Measurements from ENCODE around the gene COBL. TPM values are rescaled to one million over a fixed set of nuclear protein-coding genes. Genes with fewer than 3 reads are reported as not detected.

Gene COBL
- total RNA-seq, 4 donors from 2014 or later: 5.9 to 21.3 (median 7.8) TPM

- intact Hi-C loops (cut with DNase I): no loop called here
- TF ChIP-seq CTCF (IDR thresholded peaks at IDR 0.05): no peak
- TF ChIP-seq POLR2A (IDR thresholded peaks at IDR 0.05): no peak
- WGBS, 2 donors: 87 to 96% methylated on average over 18 to 19 of the region's 19 CpGs
- no peaks in the 10 kb centered on the region for H3K27me3 ChIP-seq
- no peak overlapping the region for H3K4me3 ChIP-seq
- no peak for DNase-seq
- H3K27ac ChIP-seq: no peak overlapping the region
- H3K4me1 ChIP-seq: peaks cover 0 to 25% (median 6%) of the 10 kb centered on the region in 3 donors
- no peaks in the 10 kb centered on the region for H3K9me3 ChIP-seq
- no peaks in the 10 kb centered on the region for H3K36me3 ChIP-seq
These were observed 189.6 kb downstream of the COBL start for GRCh38 chr7:51126813-51127617.

- no peak for TF ChIP-seq CTCF (IDR thresholded peaks at IDR 0.05)
- 75 to 88% methylated on average over 5 of the region's 5 CpGs for whole genome bisulfite sequencing, 2 donors
- H3K4me1 ChIP-seq: peaks cover 0 to 30% (median 6%) of the 10 kb centered on the region in 3 donors
- H3K27me3 ChIP-seq: no peaks in the 10 kb centered on the region
- no peak overlapping the region for H3K27ac ChIP-seq
- intact Hi-C loops (cut with DNase I): no loop called here
- H3K9me3 ChIP-seq: no peaks in the 10 kb centered on the region
- no peak for DNase-seq
- H3K36me3 ChIP-seq: no peaks in the 10 kb centered on the region
- no peak overlapping the region for H3K4me3 ChIP-seq
These were observed 190.3 kb downstream of the COBL start for GRCh38 chr7:51126324-51126723.

GRCh38 chr7:51124321-51124720 lies 192.3 kb downstream of the COBL start:
- no peak for DNase-seq
- H3K27ac ChIP-seq: no peak overlapping the region
- H3K27me3 ChIP-seq: no peaks in the 10 kb centered on the region
- 65 to 74% methylated on average over 3 to 4 of the region's 4 CpGs for WGBS, 2 donors
- no peaks in the 10 kb centered on the region for H3K36me3 ChIP-seq
- intact Hi-C loops (cut with DNase I): no loop called here
- H3K9me3 ChIP-seq: no peaks in the 10 kb centered on the region
- peaks cover 0 to 30% (median 6%) of the 10 kb centered on the region in 3 donors for H3K4me1 ChIP-seq
- no peak overlapping the region for H3K4me3 ChIP-seq
- TF ChIP-seq CTCF (IDR thresholded peaks at IDR 0.05): no peak
- no peak for TF ChIP-seq POLR2A (IDR thresholded peaks at IDR 0.05)

- no peak for DNase-seq
- intact Hi-C loops (cut with DNase I): no loop called here
These were observed 193.1 kb downstream of the COBL start for GRCh38 chr7:51123322-51124019.

More at GRCh38 chr7:51123322-51124019, 193.1 kb downstream of the COBL start:
- Histone ChIP-seq H3K36me3 (no peaks in the 10 kb centered on the region), H3K9me3 (no peaks in the 10 kb centered on the region), H3K27ac (peak overlapping the region in 3 of 4 donors; percentile 25 to 50 (median 28)), H3K4me3 (no peak overlapping the region), H3K27me3 (no peaks in the 10 kb centered on the region), H3K4me1 (peaks cover 0 to 30% (median 6%) of the 10 kb centered on the region in 3 donors)
- 26 to 38% methylated on average over 3 of the region's 3 CpGs for WGBS, 2 donors
- TF ChIP-seq POLR2A (IDR thresholded peaks at IDR 0.05): no peak
- no peak for TF ChIP-seq CTCF (IDR thresholded peaks at IDR 0.05)
